HG03135 (cell line): ENCODE measurements around the gene HIP1.
"Not testable (repeated sequence)": the region's sequence is repeated elsewhere in the genome, so short reads cannot be mapped to it uniquely, and the experiment has no call there.

Experiments
- ATAC-seq: cut with Tn5 transposase; IDR thresholded peaks from one replicate; pipeline ENCODE4 v1.9.1; 2021; ENCODE audit warnings: mild to moderate bottlenecking, moderate library complexity; ENCODE audit not compliant: unreplicated experiment

HIP1 gene

GRCh38 chr7:75619636-75620035 lies 119.1 kb downstream of the HIP1 start:
- no peak for ATAC-seq

- ATAC-seq: no peak
Measured at GRCh38 chr7:75617634-75618234, 121.0 kb downstream of the HIP1 start.

GRCh38 chr7:75616421-75617167 lies 122.1 kb downstream of the HIP1 start:
- ATAC-seq: no peak

GRCh38 chr7:75614401-75614800 lies 124.3 kb downstream of the HIP1 start:
- ATAC-seq: no peak

GRCh38 chr7:75613351-75613750 lies 125.4 kb downstream of the HIP1 start:
- no peak for ATAC-seq

GRCh38 chr7:75611557-75612178 lies 127.1 kb downstream of the HIP1 start:
- ATAC-seq: no peak

GRCh38 chr7:75609416-75609815 lies 129.3 kb downstream of the HIP1 start:
- not testable (repeated sequence) for ATAC-seq

- no peak for ATAC-seq
Measured at GRCh38 chr7:75608451-75609122, 130.2 kb downstream of the HIP1 start.

GRCh38 chr7:75604408-75604807 lies 134.3 kb downstream of the HIP1 start:
- ATAC-seq: no peak

- ATAC-seq: not testable (repeated sequence)
Measured at GRCh38 chr7:75602831-75603230, 135.9 kb downstream of the HIP1 start.

GRCh38 chr7:75601539-75601938 lies 137.2 kb downstream of the HIP1 start:
- no peak for ATAC-seq

- ATAC-seq: not testable (repeated sequence)
Measured at GRCh38 chr7:75600748-75601147, 138.0 kb downstream of the HIP1 start.

- ATAC-seq: no peak
Measured at GRCh38 chr7:75599244-75599781, 139.4 kb downstream of the HIP1 start.

GRCh38 chr7:75596727-75597614 lies 141.8 kb downstream of the HIP1 start:
- ATAC-seq: no peak

- no peak for ATAC-seq
Measured at GRCh38 chr7:75595766-75596165, 143.0 kb downstream of the HIP1 start.

GRCh38 chr7:75593500-75594184 lies 145.1 kb downstream of the HIP1 start:
- not testable (repeated sequence) for ATAC-seq

- no peak for ATAC-seq
Measured at GRCh38 chr7:75591467-75592255, 147.1 kb downstream of the HIP1 start.

GRCh38 chr7:75590373-75591005 lies 148.3 kb downstream of the HIP1 start:
- no peak for ATAC-seq
